KMS-11 (cell line): ENCODE data around the gene SLC39A8.

Experiments used
- H2AFZ ChIP-seq: fragments of 200-600 bp; sonication (generic); 2 replicates; pipeline ENCODE4 v1.6.1; 2016; ENCODE audit warnings: antibody characterized with exemption, mixed run types, low read depth
- H3K27ac ChIP-seq: fragments of 200-600 bp; sonication (generic); 2 replicates; pipeline ENCODE4 v1.6.1; 2016; ENCODE audit warnings: mild to moderate bottlenecking, mixed run types
- H3K27me3 ChIP-seq: fragments of 200-600 bp; sonication (generic); 2 replicates; pipeline ENCODE4 v1.6.1; 2017; ENCODE audit warnings: mild to moderate bottlenecking, low read depth, mixed run types, moderate library complexity; ENCODE audit not compliant: insufficient read depth
- H3K36me3 ChIP-seq: fragments of 200-600 bp; sonication (generic); 2 replicates; pipeline ENCODE4 v1.6.1; 2017; ENCODE audit warnings: mild to moderate bottlenecking, mixed run types; ENCODE audit not compliant: insufficient read depth
- H3K4me1 ChIP-seq: fragments of 200-600 bp; sonication (generic); 2 replicates; pipeline ENCODE4 v1.6.1; 2016; ENCODE audit warnings: mild to moderate bottlenecking, low read depth, mixed run types; ENCODE audit not compliant: poor library complexity, severe bottlenecking
- H3K4me2 ChIP-seq: fragments of 200-600 bp; sonication (generic); 2 replicates; pipeline ENCODE4 v1.7.0; 2016; ENCODE audit warnings: mild to moderate bottlenecking, mixed run types
- H3K4me3 ChIP-seq: fragments of 200-600 bp; sonication (generic); IDR thresholded peaks from 2 replicates; pipeline ENCODE4 v1.6.1; 2017; ENCODE audit warnings: low read depth, low read length, mixed read lengths; ENCODE audit not compliant: insufficient read depth
- H3K79me2 ChIP-seq: fragments of 200-600 bp; sonication (generic); 2 replicates; pipeline ENCODE4 v1.6.1; 2016; ENCODE audit warnings: low read depth, mixed run types; ENCODE audit not compliant: insufficient read depth
- H3K9ac ChIP-seq: fragments of 200-600 bp; sonication (generic); 2 replicates; pipeline ENCODE4 v1.6.1; 2016; ENCODE audit warnings: mild to moderate bottlenecking, mixed run types
- H4K20me1 ChIP-seq: fragments of 200-600 bp; sonication (generic); 2 replicates; pipeline ENCODE4 v1.6.1; 2016; ENCODE audit warnings: mild to moderate bottlenecking, mixed run types; ENCODE audit not compliant: insufficient read depth
- CTCF ChIP-seq: fragments of 200-600 bp; sonication (generic); conservative IDR thresholded peaks from 2 replicates; pipeline ENCODE4 v1.6.1; 2017; ENCODE audit warnings: low read depth, mild to moderate bottlenecking, antibody characterized with exemption, low read length, moderate library complexity, mixed read lengths

Gene SLC39A8

GRCh38 chr4:102218656-102219055 is 126.6 kb downstream of the SLC39A8 start:
- H3K36me3 ChIP-seq: no peaks in the 10 kb centered on the region
- no peak overlapping the region for H3K4me2 ChIP-seq
- no peak for TF ChIP-seq CTCF
- H3K27me3 ChIP-seq: no peaks in the 10 kb centered on the region
- no peaks in the 10 kb centered on the region for H3K79me2 ChIP-seq
- no peaks in the 10 kb centered on the region for H4K20me1 ChIP-seq
- no peak overlapping the region for H3K9ac ChIP-seq
- no peak overlapping the region for H3K27ac ChIP-seq
- H3K4me1 ChIP-seq: no peaks in the 10 kb centered on the region
- H3K4me3 ChIP-seq: no peak overlapping the region
- H2AFZ ChIP-seq: no peak overlapping the region

- H3K4me3 ChIP-seq: no peak overlapping the region
- H2AFZ ChIP-seq: no peak overlapping the region
- no peaks in the 10 kb centered on the region for H4K20me1 ChIP-seq
- H3K4me1 ChIP-seq: no peaks in the 10 kb centered on the region
- H3K27me3 ChIP-seq: no peaks in the 10 kb centered on the region
- no peak overlapping the region for H3K9ac ChIP-seq
- no peaks in the 10 kb centered on the region for H3K36me3 ChIP-seq
- no peaks in the 10 kb centered on the region for H3K79me2 ChIP-seq
- TF ChIP-seq CTCF: no peak
- H3K27ac ChIP-seq: no peak overlapping the region
- no peak overlapping the region for H3K4me2 ChIP-seq
Measured at GRCh38 chr4:102217775-102218355, 127.4 kb downstream of the SLC39A8 start.

GRCh38 chr4:102217345-102217744 is 127.9 kb downstream of the SLC39A8 start:
- no peak overlapping the region for H3K4me2 ChIP-seq
- no peaks in the 10 kb centered on the region for H3K27me3 ChIP-seq
- no peak overlapping the region for H3K27ac ChIP-seq
- no peak for TF ChIP-seq CTCF
- H3K4me3 ChIP-seq: no peak overlapping the region
- no peak overlapping the region for H2AFZ ChIP-seq
- no peaks in the 10 kb centered on the region for H3K36me3 ChIP-seq
- no peak overlapping the region for H3K9ac ChIP-seq
- H3K79me2 ChIP-seq: no peaks in the 10 kb centered on the region
- H4K20me1 ChIP-seq: no peaks in the 10 kb centered on the region
- no peaks in the 10 kb centered on the region for H3K4me1 ChIP-seq

- TF ChIP-seq CTCF: no peak
- no peak overlapping the region for H3K27ac ChIP-seq
- H4K20me1 ChIP-seq: no peaks in the 10 kb centered on the region
- H3K9ac ChIP-seq: no peak overlapping the region
- no peaks in the 10 kb centered on the region for H3K79me2 ChIP-seq
- no peaks in the 10 kb centered on the region for H3K27me3 ChIP-seq
- H2AFZ ChIP-seq: no peak overlapping the region
- no peak overlapping the region for H3K4me2 ChIP-seq
- no peak overlapping the region for H3K4me3 ChIP-seq
- no peaks in the 10 kb centered on the region for H3K36me3 ChIP-seq
- H3K4me1 ChIP-seq: no peaks in the 10 kb centered on the region
Measured at GRCh38 chr4:102216666-102217065, 128.6 kb downstream of the SLC39A8 start.
